Measurements from ENCODE around the gene ATP6V0C.

The ATP6V0C gene

DNA sequence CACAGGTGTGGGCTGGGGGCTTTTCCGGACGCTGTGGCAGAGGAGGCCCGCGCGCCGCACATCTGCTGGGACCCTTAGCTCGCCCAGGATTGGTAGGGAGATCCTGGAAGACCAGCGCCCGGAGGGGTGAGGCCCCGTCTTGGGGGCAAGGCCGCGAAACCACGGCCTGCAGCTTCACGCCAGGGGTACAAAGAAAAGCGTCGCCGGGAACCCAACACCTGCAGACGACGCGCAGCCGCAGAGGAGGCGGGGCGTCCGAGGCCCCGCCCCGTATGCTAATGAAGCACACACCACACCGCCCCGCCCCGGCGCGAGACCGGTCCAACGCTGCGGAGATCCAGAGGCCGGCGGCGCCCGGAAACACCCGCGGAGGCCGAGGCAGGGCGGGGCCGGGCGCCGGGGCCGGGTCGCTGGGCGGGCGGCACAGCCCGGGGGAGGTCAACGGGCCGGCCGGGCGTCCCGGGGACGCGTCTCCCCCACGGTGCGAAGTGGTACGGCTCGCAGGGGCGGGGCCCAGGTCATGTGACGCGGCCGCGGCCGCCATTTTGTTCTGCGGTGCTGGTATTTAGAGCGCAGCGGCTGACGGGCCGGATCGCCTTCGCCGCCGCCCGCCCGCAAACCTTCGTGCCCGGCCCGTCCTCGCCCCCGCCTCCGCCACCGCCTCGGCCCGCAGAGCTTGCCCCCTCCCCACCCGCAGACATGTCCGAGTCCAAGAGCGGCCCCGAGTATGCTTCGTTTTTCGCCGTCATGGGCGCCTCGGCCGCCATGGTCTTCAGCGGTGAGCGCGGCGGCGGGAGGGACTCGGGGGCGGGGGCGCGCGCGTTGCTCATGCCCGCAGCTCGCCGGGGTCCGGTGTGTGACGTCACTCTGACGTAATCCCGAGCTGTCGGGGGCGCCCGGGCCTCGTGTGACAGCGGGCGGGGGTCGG is at the start of gene ATP6V0C:
ATP6V0C (plus strand) TSS at position 548 of the 928 bp plus-strand sequence; CDS start at position 700, 152 bp downstream.
- Mint-ChIP-seq H3K36me3 (peaks cover 55% of the 10 kb centered on the region), H3K4me1 (peaks cover 64% of the 10 kb centered on the region), H3K27ac (peak within 1 kb of the TSS; percentile 95), H3K9me3 (no peaks in the 10 kb centered on the region), H3K4me3 (peak within 1 kb of the TSS; percentile 85)
- peak; percentile 90 to 95 for DNase-seq (ENCODE audit: low spot score in 2 of 2)
- ATAC-seq, result peak; percentile 86

DNA sequence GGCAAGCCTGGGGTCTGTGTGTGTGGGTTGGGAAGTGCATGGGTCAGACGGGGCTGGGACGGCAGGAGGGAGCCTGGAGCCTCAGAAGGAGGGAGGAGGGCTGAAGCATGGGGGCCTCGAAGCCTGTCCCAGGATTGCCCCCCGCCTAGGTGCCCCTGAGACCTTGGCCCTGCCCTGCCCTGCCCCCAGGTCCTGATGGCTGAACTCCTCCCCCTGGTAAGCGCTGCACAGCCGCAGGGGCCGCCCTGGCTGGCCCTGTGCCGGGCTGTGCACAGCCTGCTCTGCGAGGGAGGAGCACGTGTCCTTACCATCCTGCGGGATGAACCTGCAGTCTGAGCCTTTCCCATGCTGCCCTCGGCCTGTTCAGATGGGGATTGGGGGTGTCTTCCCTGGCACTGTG is 49.4 kb upstream of the ATP6V0C start:
- H3K27ac Mint-ChIP-seq, result no peak overlapping the region
- no peak for ATAC-seq

DNA sequence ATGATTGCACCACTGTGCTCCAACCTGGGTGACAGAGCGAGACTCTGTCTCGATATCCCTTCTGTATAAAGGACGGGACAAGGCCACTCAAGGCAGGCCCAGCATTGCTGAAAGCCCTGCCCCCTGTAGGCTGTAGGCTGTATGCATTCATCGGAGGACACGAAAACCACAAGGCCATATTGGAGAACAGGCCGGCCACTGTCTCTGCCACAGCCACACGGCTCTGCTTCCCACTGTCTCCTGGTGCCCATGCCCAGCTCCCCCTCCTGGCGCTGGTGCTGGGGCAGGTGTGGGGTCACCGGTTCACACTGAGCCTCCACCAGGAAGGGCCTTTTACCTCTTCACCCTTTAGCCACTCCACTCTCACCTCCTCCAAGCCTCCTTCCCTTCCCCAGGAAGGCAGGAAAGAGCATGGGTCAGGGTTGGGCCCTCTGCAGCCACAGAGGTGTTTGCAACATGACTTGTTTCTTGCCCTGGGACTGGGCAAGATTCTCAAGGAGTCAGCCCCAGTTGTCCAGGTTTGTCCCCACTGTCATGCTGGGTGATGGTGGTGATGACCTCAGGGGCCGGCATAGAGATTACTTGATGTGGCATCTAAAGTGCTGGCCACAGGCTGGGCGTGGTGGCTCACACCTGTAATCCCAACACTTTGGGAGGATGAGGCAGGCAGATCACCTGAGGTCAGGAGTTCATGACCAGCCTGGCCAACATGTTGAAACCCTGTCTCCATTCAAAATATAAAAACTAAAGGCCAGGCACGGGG is 47.9 kb upstream of the ATP6V0C start:
- H3K27ac Mint-ChIP-seq, result no peak overlapping the region
- peaks cover 19% of the 10 kb centered on the region for H3K4me1 Mint-ChIP-seq
- no peak for ATAC-seq
- DNase-seq (ENCODE audit: low spot score in 2 of 2), result no peak
- H3K36me3 Mint-ChIP-seq, result no peaks in the 10 kb centered on the region
- H3K9me3 Mint-ChIP-seq, result no peaks in the 10 kb centered on the region
- H3K4me3 Mint-ChIP-seq, result no peak overlapping the region

More for the DNA sequence above, 49.4 kb upstream of the ATP6V0C start:
- no peaks in the 10 kb centered on the region for H3K9me3 Mint-ChIP-seq
- no peak overlapping the region for H3K4me3 Mint-ChIP-seq
- H3K36me3 Mint-ChIP-seq, result peaks cover 7% of the 10 kb centered on the region
- no peak for DNase-seq (ENCODE audit: low spot score in 2 of 2)
- peaks cover 18% of the 10 kb centered on the region for H3K4me1 Mint-ChIP-seq

DNA sequence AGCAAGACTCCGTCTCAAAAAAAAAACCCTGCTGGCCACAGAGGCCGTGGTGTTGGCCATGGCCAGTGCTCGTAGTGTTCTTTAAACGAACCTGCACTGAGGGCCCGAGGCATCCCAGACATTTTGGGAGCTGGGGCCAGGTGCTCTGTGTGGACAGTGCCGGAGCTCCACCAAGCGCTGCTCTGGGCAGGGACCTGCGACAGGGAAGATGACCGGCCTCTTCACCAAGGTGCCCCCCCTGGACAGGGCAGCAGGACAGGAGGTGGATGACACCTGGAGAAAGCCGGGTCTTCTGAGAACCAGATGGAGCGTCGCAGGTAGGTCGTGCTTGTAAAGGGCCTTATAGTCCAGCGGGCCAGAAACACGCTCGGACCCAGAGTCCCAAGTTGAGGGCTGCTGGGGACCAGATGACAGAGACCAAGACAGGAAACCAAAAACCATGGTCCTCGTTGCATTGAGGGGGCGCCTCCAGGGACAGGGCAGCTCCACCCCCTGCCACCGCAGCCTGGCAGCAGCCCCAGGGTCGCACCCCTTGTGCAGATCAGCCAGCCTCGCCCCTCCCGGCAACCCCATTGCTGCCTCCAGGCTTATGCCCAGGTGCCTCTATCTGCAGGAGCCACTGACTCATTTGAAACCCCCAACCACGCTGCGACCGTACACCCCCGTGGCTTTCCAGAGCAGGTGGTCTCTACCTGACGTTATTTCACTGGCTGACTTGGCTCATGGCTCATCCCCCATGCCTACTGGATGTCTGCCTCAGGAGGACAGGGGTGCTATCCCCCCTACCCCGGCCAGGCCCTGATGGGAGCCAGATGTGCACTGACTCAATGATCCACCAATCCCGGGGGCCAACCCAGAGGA is 46.9 kb upstream of the ATP6V0C start:
- no peak overlapping the region for H3K27ac Mint-ChIP-seq
- H3K36me3 Mint-ChIP-seq, result no peaks in the 10 kb centered on the region
- H3K4me1 Mint-ChIP-seq, result peaks cover 19% of the 10 kb centered on the region
- ATAC-seq (no peak), DNase-seq (ENCODE audit: low spot score in 2 of 2) (no peak)
- H3K4me3 Mint-ChIP-seq, result peak overlapping the region; percentile 7
- no peaks in the 10 kb centered on the region for H3K9me3 Mint-ChIP-seq

DNA sequence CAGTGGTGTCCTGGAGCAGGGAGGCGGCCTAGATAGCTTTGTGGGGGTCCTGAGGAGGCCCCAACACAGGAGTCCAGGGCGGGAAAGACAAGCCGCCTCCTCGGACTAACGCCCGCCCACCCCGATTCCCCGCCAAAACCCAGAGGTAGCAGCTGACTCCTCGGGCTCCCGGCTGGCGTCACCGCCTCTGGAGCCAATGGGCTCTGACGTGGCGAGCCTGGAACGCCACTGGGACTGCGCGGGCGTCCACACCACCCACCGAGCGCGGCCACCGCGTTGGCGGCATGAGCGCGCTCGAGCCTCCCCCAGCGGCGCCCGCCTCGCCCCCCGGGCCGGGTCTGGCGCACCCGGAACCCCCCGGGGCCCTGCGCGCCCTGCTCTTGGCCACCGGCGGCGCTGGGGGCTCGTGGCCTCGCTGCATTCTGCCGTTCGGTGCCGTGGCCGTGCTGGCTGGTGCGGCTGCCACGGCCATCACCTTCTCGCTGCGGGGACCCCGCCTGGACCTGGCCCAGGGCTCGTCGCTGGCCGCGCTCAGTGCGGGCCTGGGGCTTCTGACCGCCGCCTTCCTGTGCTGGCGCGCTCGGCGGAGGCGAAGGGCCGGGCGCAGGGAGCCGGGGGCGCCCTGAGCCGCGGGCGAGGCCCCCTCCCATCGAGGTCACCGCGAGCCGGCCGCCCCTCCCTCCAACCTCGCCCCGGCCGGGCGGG is 46.1 kb upstream of the ATP6V0C start:
- no peak for DNase-seq (ENCODE audit: low spot score in 2 of 2)
- no peaks in the 10 kb centered on the region for H3K9me3 Mint-ChIP-seq
- H3K4me1 Mint-ChIP-seq, result peaks cover 19% of the 10 kb centered on the region
- H3K36me3 Mint-ChIP-seq, result no peaks in the 10 kb centered on the region
- H3K4me3 Mint-ChIP-seq, result peak overlapping the region; percentile 53
- peak; percentile 41 for ATAC-seq
- no peak overlapping the region for H3K27ac Mint-ChIP-seq

DNA sequence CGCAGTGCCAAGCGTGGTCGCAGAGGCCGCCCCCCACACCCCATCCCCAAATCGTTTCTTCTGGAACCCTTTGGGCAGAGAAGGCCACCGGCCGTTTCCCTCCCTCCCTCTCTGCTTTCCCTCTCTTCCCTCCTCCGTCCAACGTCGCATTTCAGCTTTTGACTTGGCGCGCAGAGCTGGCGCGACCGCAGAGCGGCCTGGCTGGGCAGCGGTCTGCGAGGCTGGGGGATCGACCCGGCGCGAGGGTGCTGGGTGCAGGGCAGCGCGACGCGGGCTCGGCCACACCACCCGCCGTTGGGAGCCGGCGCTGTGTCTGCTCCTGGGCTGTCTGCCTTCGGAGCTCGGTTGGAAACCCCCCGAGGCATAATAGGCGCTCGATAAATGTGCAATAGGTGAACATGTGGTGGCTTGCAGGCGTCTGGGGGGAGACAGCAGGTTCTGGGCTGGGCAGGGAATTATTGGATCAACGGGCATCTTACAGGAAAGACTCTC is 45.5 kb upstream of the ATP6V0C start:
- no peak for DNase-seq (ENCODE audit: low spot score in 2 of 2)
- Mint-ChIP-seq H3K4me3 (peak overlapping the region; percentile 53), H3K9me3 (no peaks in the 10 kb centered on the region)

DNA sequence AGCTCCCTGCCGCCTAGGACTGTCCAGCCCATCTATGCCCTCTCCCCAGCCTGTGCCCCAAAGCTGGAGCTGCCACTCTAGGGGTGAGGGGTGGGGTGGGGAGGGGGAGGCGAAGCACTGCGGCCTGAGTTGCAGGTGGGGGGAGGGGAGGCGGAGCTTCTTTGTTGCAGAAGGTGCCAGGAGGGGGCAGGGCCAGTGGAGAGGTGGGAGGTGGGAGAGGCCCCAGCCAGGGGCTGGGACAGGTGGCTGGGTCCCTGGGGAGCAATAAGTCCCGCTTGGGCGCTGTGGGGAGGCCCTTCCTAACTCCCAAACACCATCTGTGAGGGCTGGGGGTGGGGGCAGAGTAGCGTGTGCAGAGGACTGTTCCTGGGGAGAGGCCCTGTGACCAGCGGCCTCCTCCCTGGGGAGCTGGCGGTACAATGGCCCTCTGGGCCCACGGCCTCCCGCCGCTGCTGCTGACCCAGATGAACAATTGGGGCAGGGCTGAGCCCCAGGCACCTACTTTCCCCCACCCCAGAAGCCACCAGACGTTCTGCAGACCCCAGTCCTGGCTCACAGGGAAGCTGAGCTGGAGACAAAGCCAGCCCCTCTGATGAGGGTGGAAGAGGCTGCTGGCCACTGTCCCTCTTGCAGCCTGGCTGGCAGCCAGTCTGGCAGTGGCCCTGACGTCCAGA is 44.9 kb upstream of the ATP6V0C start:
- no peak overlapping the region for H3K27ac Mint-ChIP-seq
- no peak for ATAC-seq
- H3K4me3 Mint-ChIP-seq, result peak overlapping the region; percentile 53
- DNase-seq (ENCODE audit: low spot score in 2 of 2), result no peak
- H3K36me3 Mint-ChIP-seq, result no peaks in the 10 kb centered on the region
- H3K4me1 Mint-ChIP-seq, result peaks cover 26% of the 10 kb centered on the region
- no peaks in the 10 kb centered on the region for H3K9me3 Mint-ChIP-seq

More for the DNA sequence above, 45.5 kb upstream of the ATP6V0C start:
- Mint-ChIP-seq H3K36me3 (no peaks in the 10 kb centered on the region), H3K27ac (no peak overlapping the region), H3K4me1 (peaks cover 24% of the 10 kb centered on the region)
- peak; percentile 44 for ATAC-seq

DNA sequence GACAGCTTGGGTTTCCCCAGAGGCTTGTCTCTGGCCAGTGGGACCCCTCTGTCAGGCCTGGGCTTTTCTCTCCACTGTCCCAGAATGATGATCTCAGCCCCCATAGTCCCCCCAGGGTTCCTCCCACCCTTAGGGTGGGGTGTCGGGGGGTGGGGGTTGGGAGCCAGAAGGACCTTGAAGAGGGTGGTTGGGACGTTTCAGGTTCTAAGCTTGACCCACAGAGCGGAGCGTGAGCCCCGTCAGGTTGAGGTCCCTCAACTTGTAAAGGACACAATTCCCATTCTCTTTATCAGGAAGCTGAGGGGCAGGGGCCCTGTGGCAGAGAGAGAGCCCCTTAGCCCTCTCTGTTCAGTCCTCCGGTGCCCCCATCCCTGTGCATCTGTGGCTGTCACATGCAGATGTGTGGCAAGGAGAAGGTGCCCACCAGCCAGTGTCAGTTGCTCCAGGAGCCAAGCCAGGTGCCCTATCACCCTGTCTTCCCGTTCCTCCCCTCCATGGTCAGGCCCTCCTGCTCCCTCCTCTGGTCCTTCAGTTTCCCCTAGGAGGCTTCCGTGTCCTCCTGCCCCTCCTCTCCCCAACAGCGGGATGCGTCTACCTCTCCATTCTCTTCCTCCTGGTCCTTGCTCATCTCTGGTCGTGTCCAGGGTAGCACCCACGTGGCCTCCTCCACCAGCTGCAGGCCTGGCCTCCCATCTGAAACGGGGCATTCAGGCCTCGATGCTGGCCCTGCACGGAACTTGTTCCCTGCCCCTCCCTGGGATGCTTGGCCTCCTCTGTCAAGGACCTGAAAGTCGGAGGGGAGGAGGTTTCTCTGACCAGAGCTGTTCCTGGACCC is 44.1 kb upstream of the ATP6V0C start:
- ATAC-seq (no peak), DNase-seq (ENCODE audit: low spot score in 2 of 2) (no peak)
- no peaks in the 10 kb centered on the region for H3K9me3 Mint-ChIP-seq
- H3K36me3 Mint-ChIP-seq, result no peaks in the 10 kb centered on the region
- H3K27ac Mint-ChIP-seq, result peak overlapping the region; percentile 81
- peaks cover 26% of the 10 kb centered on the region for H3K4me1 Mint-ChIP-seq
- peak overlapping the region; percentile 53 for H3K4me3 Mint-ChIP-seq

DNA sequence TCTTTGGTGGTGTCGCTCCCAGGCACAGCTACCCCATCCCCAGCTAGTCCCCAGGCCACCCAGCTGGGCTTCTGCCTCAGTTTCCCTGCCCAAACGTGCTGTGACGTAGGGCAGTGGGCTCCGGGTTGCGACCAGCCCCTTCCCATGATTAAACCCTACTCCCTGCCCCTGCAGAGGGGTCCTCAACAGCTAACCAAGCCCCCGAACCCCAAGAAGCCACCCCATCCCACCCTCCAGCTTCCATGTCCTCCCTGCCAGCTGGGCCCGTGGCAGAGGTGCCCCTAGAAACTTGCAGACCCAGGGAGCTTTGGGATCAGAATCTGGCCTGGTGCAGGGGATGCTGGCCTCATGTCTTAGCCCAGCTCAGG is 43.5 kb upstream of the ATP6V0C start:
- no peak for ATAC-seq
- no peaks in the 10 kb centered on the region for H3K36me3 Mint-ChIP-seq

DNA sequence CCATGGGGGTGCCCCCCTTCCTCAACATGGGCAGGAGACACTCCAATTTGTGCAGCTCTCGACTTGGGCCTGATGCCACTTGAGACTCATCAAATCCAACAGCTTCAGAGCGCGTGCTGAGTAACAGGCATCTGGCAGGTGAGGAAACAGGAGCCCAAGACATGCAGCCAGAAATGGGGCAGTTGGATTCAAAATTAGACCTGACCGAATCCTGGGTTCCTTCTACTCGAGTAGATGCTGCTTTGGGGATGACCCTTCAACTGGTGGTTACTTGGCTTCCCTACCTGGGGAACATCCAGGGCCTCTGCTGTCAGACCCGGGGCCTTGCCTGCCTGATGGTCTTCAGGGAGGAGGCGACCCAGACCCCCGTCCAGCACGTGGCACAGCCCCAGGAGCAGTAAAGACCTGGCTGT is 43.1 kb upstream of the ATP6V0C start:
- peaks cover 26% of the 10 kb centered on the region for H3K4me1 Mint-ChIP-seq
- no peak overlapping the region for H3K27ac Mint-ChIP-seq
- no peak overlapping the region for H3K4me3 Mint-ChIP-seq
- no peak for DNase-seq (ENCODE audit: low spot score in 2 of 2)
- ATAC-seq, result no peak
- no peaks in the 10 kb centered on the region for H3K36me3 Mint-ChIP-seq
- no peaks in the 10 kb centered on the region for H3K9me3 Mint-ChIP-seq

More for the DNA sequence above, 43.5 kb upstream of the ATP6V0C start:
- H3K4me1 Mint-ChIP-seq, result peaks cover 26% of the 10 kb centered on the region
- no peaks in the 10 kb centered on the region for H3K9me3 Mint-ChIP-seq
- no peak for DNase-seq (ENCODE audit: low spot score in 2 of 2)
- peak overlapping the region; percentile 81 for H3K27ac Mint-ChIP-seq
- H3K4me3 Mint-ChIP-seq, result no peak overlapping the region

DNA sequence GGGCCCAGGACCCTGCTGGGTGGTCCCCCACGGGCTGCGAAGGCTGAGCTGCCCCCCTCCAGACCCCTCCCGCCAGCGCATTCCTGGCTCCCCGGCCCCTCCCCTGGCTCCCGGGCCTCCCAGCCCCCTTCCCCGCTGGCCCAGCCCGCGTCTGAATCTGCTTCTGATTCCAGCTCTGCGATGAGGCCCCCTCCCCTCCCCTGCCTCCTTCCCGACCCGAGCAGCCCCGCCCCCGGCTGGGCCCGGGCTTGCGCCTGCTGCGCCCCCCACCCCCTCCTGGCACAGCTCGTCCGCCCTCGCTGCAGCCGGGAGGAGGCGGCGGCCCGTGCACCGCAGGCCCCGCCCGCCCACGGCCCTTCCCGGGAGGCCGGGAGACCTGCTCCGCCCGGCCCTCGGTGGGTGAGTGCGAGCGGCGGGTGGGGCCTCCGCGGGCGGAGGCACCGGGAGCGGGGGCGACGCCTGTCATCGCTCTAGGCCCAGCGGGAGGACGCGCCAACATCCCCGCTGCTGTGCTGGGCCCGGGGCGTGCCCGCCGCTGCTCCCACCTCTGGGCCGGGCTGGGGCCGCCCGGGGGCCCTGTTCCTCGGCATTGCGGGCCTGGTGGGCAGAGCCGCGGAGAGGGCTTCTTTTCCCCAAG is 42.6 kb upstream of the ATP6V0C start, which contains the start of gene NTN3:
NTN3 (plus strand) TSS at position 282 of the 637 bp plus-strand sequence. CDS start 405 bp downstream, outside the sequence.
- Mint-ChIP-seq H3K36me3 (no peaks in the 10 kb centered on the region), H3K4me1 (peaks cover 29% of the 10 kb centered on the region), H3K27ac (no peak within 1 kb of the TSS), H3K9me3 (no peaks in the 10 kb centered on the region), H3K4me3 (peak within 1 kb of the TSS; percentile 71)
- ATAC-seq, result no peak
- DNase-seq (ENCODE audit: low spot score in 2 of 2), result no peak

DNA sequence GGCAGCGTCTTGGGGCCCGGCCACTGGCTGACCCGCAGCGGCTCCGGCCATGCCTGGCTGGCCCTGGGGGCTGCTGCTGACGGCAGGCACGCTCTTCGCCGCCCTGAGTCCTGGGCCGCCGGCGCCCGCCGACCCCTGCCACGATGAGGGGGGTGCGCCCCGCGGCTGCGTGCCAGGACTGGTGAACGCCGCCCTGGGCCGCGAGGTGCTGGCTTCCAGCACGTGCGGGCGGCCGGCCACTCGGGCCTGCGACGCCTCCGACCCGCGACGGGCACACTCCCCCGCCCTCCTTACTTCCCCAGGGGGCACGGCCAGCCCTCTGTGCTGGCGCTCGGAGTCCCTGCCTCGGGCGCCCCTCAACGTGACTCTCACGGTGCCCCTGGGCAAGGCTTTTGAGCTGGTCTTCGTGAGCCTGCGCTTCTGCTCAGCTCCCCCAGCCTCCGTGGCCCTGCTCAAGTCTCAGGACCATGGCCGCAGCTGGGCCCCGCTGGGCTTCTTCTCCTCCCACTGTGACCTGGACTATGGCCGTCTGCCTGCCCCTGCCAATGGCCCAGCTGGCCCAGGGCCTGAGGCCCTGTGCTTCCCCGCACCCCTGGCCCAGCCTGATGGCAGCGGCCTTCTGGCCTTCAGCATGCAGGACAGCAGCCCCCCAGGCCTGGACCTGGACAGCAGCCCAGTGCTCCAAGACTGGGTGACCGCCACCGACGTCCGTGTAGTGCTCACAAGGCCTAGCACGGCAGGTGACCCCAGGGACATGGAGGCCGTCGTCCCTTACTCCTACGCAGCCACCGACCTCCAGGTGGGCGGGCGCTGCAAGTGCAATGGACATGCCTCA is 41.9 kb upstream of the ATP6V0C start:
- no peaks in the 10 kb centered on the region for H3K36me3 Mint-ChIP-seq
- peaks cover 36% of the 10 kb centered on the region for H3K4me1 Mint-ChIP-seq
- no peaks in the 10 kb centered on the region for H3K9me3 Mint-ChIP-seq
- ATAC-seq (no peak), DNase-seq (ENCODE audit: low spot score in 2 of 2) (no peak)
- H3K4me3 Mint-ChIP-seq, result peak overlapping the region; percentile 71
- no peak overlapping the region for H3K27ac Mint-ChIP-seq

All from stimulated activated effector memory CD8-positive, alpha-beta T cell treated with anti-CD3 and anti-CD28 coated beads, Interleukin-12 subunit alpha, Interleukin-12 subunit beta, amount 100 ng/mL, for 72 hours (primary cell).